ENCODE measurements around the gene CASKIN2. TPM values are rescaled to one million over a fixed set of nuclear protein-coding genes. Genes with fewer than 3 reads are reported as not detected.

Gene CASKIN2
- 18.6 and 21.3 TPM in 2 replicates for total RNA-seq

GRCh38 chr17:75515496-75516254 lies at the start of gene CASKIN2:
Gene CASKIN2, minus strand, starts transcription at chr17:75515537. Its CDS starts 1,733 bp downstream, at chr17:75513804.

GRCh38 chr17:75524970-75525805 lies 9.9 kb upstream of the CASKIN2 start, which contains the start of gene LLGL2:
Gene LLGL2, plus strand, starts transcription at chr17:75525697. Its CDS starts 17,730 bp downstream, at chr17:75543427.

GRCh38 chr17:75516255-75516618 lies 900 bp upstream of the CASKIN2 start, which contains the start of gene TSEN54:
Gene TSEN54, plus strand, starts transcription at chr17:75516528. Its CDS starts 33 bp downstream, at chr17:75516561.

GRCh38 chr17:75456417-75457046 lies 58.8 kb downstream of the CASKIN2 start, which contains the start of gene TMEM94:
Gene TMEM94, plus strand, starts transcription at chr17:75456635. Its CDS starts 15,271 bp downstream, at chr17:75471906.

Other genes with a start within 250 kb of the CASKIN2 start
- gene MIF4GD, start 244.3 kb downstream of the CASKIN2 start, total RNA-seq = 11.6 and 13.7 TPM in 2 replicates
- gene SLC25A19, start 226.1 kb downstream of the CASKIN2 start, total RNA-seq = 10.1 and 13.5 TPM in 2 replicates
- gene GRB2, start 109.9 kb downstream of the CASKIN2 start, total RNA-seq = 105 and 113 TPM in 2 replicates
- gene TMEM94, start 58.9 kb downstream of the CASKIN2 start, total RNA-seq = 42.9 and 56.2 TPM in 2 replicates
- 9.8 and 10.0 TPM in 2 replicates for gene TSEN54, start 991 bp upstream of the CASKIN2 start, total RNA-seq
- gene LLGL2, start 10.2 kb upstream of the CASKIN2 start, total RNA-seq = 3.7 and 4.6 TPM in 2 replicates
- 17.4 and 17.6 TPM in 2 replicates for gene MYO15B, start 72.3 kb upstream of the CASKIN2 start, total RNA-seq
- gene SMIM5, start 117.9 kb upstream of the CASKIN2 start, total RNA-seq = under 0.01 and 0.10 TPM in 2 replicates
- gene RECQL5, start 151.6 kb upstream of the CASKIN2 start, total RNA-seq = 16.3 and 18.1 TPM in 2 replicates
- gene SAP30BP, start 151.8 kb upstream of the CASKIN2 start, total RNA-seq = 70.9 and 71.3 TPM in 2 replicates
- gene ITGB4, start 205.9 kb upstream of the CASKIN2 start, total RNA-seq = 6.1 and 50.0 TPM in 2 replicates
- gene GALK1, start 249.7 kb upstream of the CASKIN2 start, total RNA-seq = 50.5 and 65.7 TPM in 2 replicates

Measured in vein endothelial cell (primary cell).